Measurements from ENCODE around the gene DNAI4. TPM values are rescaled to one million over a fixed set of nuclear protein-coding genes. Genes with fewer than 3 reads are reported as not detected.
"Not testable (repeated sequence)": the region's sequence is repeated elsewhere in the genome, so short reads cannot be mapped to it uniquely, and the experiment has no call there.

The DNAI4 gene
- polyA plus RNA-seq, 1 donor = 3.6 TPM

DNA sequence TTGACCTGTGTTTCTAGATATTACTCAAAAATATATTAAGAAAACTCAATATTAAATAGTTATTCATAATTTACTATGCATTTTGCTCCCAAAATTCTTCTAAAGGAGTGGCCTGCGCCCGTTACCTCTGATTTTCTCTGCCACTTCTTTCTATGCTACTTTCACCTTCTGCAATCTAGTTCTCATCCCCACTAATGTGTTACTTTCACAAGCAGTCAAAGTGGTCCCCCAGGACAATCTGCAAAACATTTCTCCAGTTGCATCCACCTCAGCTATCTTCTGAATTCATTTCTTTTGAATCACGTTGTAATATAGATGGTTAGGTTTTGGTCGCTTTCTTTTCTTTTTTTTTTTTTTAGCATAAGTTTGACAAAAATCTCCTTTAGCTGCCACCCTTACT, 137.0 kb downstream of the DNAI4 start:
- no peaks in the 10 kb centered on the region for H3K27me3 ChIP-seq (ENCODE audit: control insufficient read depth, insufficient read depth, low read length)
- H3K4me3 ChIP-seq (ENCODE audit: low read length) = no peak overlapping the region
- no peak overlapping the region for H3K27ac ChIP-seq (ENCODE audit: low read length)
- H3K9me3 ChIP-seq (ENCODE audit: control insufficient read depth, low read depth, low read length) = no peaks in the 10 kb centered on the region
- H3K4me1 ChIP-seq (ENCODE audit: control insufficient read depth, insufficient read depth, low read length) = no peaks in the 10 kb centered on the region
- no peak for DNase-seq
- 89% methylated on average over 3 of the region's 4 CpGs for WGBS (ENCODE audit: insufficient coverage, low lambda C conversion rate)
- H3K36me3 ChIP-seq (ENCODE audit: control insufficient read depth, insufficient read depth, low read length) = no peaks in the 10 kb centered on the region

DNA sequence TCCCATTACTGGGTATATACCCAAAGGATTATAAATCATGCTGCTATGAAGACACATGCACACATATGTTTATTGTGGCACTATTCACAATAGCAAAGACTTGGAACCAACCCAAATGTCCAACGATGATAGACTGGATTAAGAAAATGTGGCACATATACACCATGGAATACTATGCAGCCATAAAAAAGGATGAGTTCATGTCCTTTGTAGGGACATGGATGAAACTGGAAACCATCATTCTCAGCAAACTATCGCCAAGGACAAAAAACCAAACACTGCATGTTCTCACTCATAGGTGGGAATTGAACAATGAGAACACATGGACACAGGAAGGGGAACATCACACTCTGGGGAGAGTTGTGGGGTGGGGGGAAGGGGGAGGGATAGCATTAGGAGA, 138.9 kb downstream of the DNAI4 start:
- H3K27me3 ChIP-seq (ENCODE audit: control insufficient read depth, insufficient read depth, low read length); H3K4me3 ChIP-seq (ENCODE audit: low read length); H3K9me3 ChIP-seq (ENCODE audit: control insufficient read depth, low read depth, low read length); H3K4me1 ChIP-seq (ENCODE audit: control insufficient read depth, insufficient read depth, low read length); H3K36me3 ChIP-seq (ENCODE audit: control insufficient read depth, insufficient read depth, low read length); H3K27ac ChIP-seq (ENCODE audit: low read length); DNase-seq: not testable (repeated sequence)
- no CpG with 5 or more reads among the region's 2 CpGs for whole genome bisulfite sequencing (ENCODE audit: insufficient coverage, low lambda C conversion rate)

DNA sequence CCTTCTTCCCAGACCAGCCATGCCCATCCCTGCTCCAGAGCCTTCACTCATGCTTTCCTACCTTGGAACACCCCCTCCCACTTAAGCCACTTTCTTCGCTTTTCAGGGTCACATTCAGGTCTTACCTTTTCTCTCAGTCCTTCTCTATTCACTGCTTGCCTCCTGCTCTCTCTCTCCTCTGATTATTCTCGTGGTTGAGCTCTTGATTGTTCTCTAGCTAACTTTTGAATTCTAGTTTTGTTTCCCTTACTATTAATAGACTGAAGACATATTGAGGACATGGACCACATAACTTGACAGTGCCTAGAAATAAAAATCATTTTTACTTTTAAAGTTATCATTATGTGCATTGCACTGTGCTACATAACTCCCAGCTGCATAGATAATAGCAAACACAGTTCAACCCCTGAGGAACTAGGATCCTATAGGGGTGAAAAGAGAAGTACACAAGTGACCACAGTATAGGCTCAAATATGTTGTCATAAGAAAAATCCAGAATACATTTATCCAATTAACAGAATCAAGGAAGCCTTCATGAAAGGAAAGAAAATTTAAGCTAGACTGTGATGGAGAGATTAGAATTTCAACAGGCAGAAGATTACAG, 145.1 kb downstream of the DNAI4 start:
- no peaks in the 10 kb centered on the region for H3K27me3 ChIP-seq (ENCODE audit: control insufficient read depth, insufficient read depth, low read length)
- H3K9me3 ChIP-seq (ENCODE audit: control insufficient read depth, low read depth, low read length) = no peaks in the 10 kb centered on the region
- no peak overlapping the region for H3K4me3 ChIP-seq (ENCODE audit: low read length)
- 100% methylated on average over 1 of the region's 2 CpGs for whole genome bisulfite sequencing (ENCODE audit: insufficient coverage, low lambda C conversion rate)
- DNase-seq = no peak
- no peaks in the 10 kb centered on the region for H3K36me3 ChIP-seq (ENCODE audit: control insufficient read depth, insufficient read depth, low read length)
- H3K27ac ChIP-seq (ENCODE audit: low read length) = no peak overlapping the region
- no peaks in the 10 kb centered on the region for H3K4me1 ChIP-seq (ENCODE audit: control insufficient read depth, insufficient read depth, low read length)

DNA sequence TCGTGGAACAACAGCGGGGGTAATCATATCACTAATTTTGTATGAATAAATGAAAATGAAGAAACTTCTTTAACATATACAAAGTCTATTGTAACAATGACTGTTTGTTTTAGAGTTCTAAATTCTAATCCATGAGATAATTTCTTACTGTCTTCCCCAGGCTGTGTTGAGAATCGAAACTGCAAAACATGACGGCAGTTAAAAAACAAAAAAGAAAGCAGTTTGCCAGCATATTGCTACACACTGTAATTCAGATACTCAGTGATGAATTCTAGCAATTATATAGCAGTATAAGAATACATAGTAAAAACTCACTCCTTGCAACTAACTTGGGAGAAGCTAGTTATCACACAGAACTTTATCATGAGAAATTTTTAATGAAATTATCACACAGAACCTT, 145.7 kb downstream of the DNAI4 start:
- DNase-seq = no peak
- H3K4me3 ChIP-seq (ENCODE audit: low read length) = no peak overlapping the region
- WGBS (ENCODE audit: insufficient coverage, low lambda C conversion rate) = 100% methylated on average over 1 of the region's 4 CpGs
- H3K9me3 ChIP-seq (ENCODE audit: control insufficient read depth, low read depth, low read length) = no peaks in the 10 kb centered on the region
- no peaks in the 10 kb centered on the region for H3K36me3 ChIP-seq (ENCODE audit: control insufficient read depth, insufficient read depth, low read length)
- H3K4me1 ChIP-seq (ENCODE audit: control insufficient read depth, insufficient read depth, low read length) = no peaks in the 10 kb centered on the region
- H3K27ac ChIP-seq (ENCODE audit: low read length) = no peak overlapping the region
- H3K27me3 ChIP-seq (ENCODE audit: control insufficient read depth, insufficient read depth, low read length) = no peaks in the 10 kb centered on the region

DNA sequence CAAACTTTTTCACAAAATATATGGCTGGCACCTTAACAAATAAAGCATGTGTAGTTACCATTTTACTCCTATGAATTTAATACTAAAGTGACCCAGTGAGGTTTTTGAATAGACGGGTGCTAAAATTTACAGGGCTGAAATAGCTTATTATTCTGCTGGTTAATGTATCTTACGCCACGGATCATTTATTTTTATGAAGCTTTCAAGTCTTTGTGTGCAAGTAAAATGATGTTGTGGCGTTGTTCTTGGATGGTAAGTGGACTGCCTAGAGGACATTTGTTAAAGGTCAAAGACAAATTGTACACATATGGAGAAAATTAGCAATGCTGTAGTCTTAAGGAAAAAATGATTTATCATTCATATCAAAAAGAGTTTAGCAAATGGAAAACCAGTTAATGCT, 146.4 kb downstream of the DNAI4 start:
- no peaks in the 10 kb centered on the region for H3K36me3 ChIP-seq (ENCODE audit: control insufficient read depth, insufficient read depth, low read length)
- H3K27me3 ChIP-seq (ENCODE audit: control insufficient read depth, insufficient read depth, low read length) = no peaks in the 10 kb centered on the region
- DNase-seq = no peak
- no peak overlapping the region for H3K27ac ChIP-seq (ENCODE audit: low read length)
- H3K4me3 ChIP-seq (ENCODE audit: low read length) = no peak overlapping the region
- WGBS (ENCODE audit: insufficient coverage, low lambda C conversion rate) = no CpG with 5 or more reads among the region's 4 CpGs
- H3K9me3 ChIP-seq (ENCODE audit: control insufficient read depth, low read depth, low read length) = no peaks in the 10 kb centered on the region
- no peaks in the 10 kb centered on the region for H3K4me1 ChIP-seq (ENCODE audit: control insufficient read depth, insufficient read depth, low read length)

DNA sequence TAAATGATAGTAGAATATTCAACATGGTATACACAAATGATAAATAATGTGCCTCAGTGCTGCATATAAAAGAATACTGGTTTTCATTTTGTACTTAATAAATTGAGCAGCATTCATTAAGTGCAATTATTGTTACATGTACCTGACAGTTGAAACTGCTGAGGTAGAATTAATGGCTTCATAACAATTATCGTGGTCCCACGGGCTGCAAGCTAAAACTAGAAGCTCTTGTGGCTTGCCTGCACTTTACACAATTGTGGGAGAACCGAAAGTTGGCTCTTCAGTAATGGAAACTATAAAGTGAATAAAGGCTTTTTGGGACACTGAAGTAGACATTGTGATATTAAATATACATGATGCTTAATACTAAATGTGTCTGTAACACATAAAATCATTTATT, 146.8 kb downstream of the DNAI4 start:
- Histone ChIP-seq H3K36me3 (ENCODE audit: control insufficient read depth, insufficient read depth, low read length) (no peaks in the 10 kb centered on the region), H3K4me1 (ENCODE audit: control insufficient read depth, insufficient read depth, low read length) (no peaks in the 10 kb centered on the region), H3K4me3 (ENCODE audit: low read length) (no peak overlapping the region), H3K27ac (ENCODE audit: low read length) (no peak overlapping the region), H3K27me3 (ENCODE audit: control insufficient read depth, insufficient read depth, low read length) (no peaks in the 10 kb centered on the region), H3K9me3 (ENCODE audit: control insufficient read depth, low read depth, low read length) (no peaks in the 10 kb centered on the region)
- 86% methylated on average over 1 of the region's 3 CpGs for WGBS (ENCODE audit: insufficient coverage, low lambda C conversion rate)
- no peak for DNase-seq

DNA sequence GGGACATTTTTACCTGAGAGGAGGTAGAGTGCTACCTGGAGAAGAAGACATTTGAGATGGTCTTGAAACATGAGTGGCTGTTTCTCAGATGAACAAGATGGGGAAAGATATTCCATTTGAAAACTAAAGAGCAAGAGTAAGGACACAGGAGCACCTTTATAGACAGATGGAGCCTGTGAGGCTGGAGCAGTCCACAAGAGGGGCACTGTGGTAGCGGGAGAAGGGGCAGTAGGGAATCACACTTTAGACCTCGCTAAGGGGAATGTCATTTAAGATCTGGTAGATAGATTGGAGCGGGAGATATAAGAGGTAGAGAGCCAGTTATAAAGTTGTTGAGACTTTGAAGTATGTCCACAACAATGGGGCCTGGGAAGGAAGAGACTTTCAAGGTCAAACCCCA, 149.0 kb downstream of the DNAI4 start:
- no peaks in the 10 kb centered on the region for H3K4me1 ChIP-seq (ENCODE audit: control insufficient read depth, insufficient read depth, low read length)
- no peak for DNase-seq
- WGBS (ENCODE audit: insufficient coverage, low lambda C conversion rate) = 73% methylated on average over 3 of the region's 3 CpGs
- H3K27ac ChIP-seq (ENCODE audit: low read length) = no peak overlapping the region
- H3K9me3 ChIP-seq (ENCODE audit: control insufficient read depth, low read depth, low read length) = no peaks in the 10 kb centered on the region
- no peak overlapping the region for H3K4me3 ChIP-seq (ENCODE audit: low read length)
- H3K36me3 ChIP-seq (ENCODE audit: control insufficient read depth, insufficient read depth, low read length) = no peaks in the 10 kb centered on the region
- no peaks in the 10 kb centered on the region for H3K27me3 ChIP-seq (ENCODE audit: control insufficient read depth, insufficient read depth, low read length)

DNA sequence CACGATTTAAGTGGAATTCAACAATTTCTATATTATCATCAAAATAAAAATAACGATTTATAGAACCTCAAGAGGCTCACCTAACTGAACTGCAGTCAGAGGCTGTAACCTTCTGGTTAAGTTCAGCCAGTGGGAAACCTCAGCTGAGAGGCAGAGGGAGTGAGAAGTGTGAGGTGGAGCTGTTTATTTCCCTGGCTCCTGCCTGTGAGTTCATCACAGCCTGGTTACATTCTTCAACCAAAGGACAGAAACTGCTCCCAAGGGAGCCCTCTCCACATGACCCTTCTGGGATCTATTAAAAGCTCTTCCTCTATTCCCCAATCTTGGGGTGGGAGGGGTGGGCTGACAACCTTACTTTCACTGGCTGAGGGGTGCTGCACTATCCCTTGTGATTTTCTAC, 150.2 kb downstream of the DNAI4 start:
- WGBS (ENCODE audit: insufficient coverage, low lambda C conversion rate) = no CpG with 5 or more reads among the region's 2 CpGs
- no peaks in the 10 kb centered on the region for H3K27me3 ChIP-seq (ENCODE audit: control insufficient read depth, insufficient read depth, low read length)
- H3K4me3 ChIP-seq (ENCODE audit: low read length) = no peak overlapping the region
- H3K27ac ChIP-seq (ENCODE audit: low read length) = no peak overlapping the region
- H3K36me3 ChIP-seq (ENCODE audit: control insufficient read depth, insufficient read depth, low read length) = no peaks in the 10 kb centered on the region
- H3K4me1 ChIP-seq (ENCODE audit: control insufficient read depth, insufficient read depth, low read length) = no peaks in the 10 kb centered on the region
- no peak for DNase-seq
- no peaks in the 10 kb centered on the region for H3K9me3 ChIP-seq (ENCODE audit: control insufficient read depth, low read depth, low read length)

DNA sequence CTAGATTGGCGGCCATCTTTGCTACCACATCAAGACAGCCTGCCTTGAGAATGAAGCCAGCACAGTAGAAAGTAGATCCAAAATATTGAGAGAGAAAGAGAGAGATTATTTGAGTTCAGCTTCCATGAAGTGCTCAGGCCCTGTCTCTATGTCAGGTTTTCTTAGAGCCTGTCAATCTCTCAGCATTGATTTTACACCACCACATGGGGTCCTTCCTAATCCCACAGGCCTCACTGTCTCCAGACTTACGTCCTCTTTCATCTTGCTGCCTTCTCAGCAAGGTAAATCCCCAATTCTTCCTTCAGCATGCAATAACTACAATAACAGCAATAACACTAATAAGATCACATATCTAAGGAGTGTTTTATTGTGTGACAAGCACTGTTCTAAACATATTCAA, 151.4 kb downstream of the DNAI4 start:
- 100% methylated on average over 1 of the region's 2 CpGs for WGBS (ENCODE audit: insufficient coverage, low lambda C conversion rate)
- Histone ChIP-seq H3K27me3 (ENCODE audit: control insufficient read depth, insufficient read depth, low read length) (no peaks in the 10 kb centered on the region), H3K4me3 (ENCODE audit: low read length) (no peak overlapping the region), H3K4me1 (ENCODE audit: control insufficient read depth, insufficient read depth, low read length) (no peaks in the 10 kb centered on the region), H3K9me3 (ENCODE audit: control insufficient read depth, low read depth, low read length) (no peaks in the 10 kb centered on the region), H3K27ac (ENCODE audit: low read length) (no peak overlapping the region), H3K36me3 (ENCODE audit: control insufficient read depth, insufficient read depth, low read length) (no peaks in the 10 kb centered on the region)
- no peak for DNase-seq

DNA sequence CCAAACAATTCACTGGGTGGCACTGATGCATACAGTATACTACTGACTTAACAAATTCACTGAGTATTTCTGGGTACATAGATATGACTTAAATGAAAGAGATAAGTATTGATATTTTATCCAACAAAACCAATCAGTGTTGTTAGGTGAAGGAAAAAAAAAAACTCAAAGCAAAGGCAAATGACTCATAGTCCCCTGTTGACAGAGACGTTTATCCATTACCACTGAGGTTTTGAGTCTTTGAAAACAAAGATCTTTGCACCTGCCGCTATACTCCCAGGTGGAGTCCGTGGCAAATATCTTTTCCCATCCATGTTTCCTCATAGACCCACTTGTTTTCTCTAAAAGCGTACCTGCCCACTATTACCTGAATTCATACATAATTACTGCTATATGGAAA, 154.0 kb downstream of the DNAI4 start:
- Histone ChIP-seq H3K9me3 (ENCODE audit: control insufficient read depth, low read depth, low read length) (no peaks in the 10 kb centered on the region), H3K4me3 (ENCODE audit: low read length) (no peak overlapping the region), H3K27ac (ENCODE audit: low read length) (no peak overlapping the region), H3K36me3 (ENCODE audit: control insufficient read depth, insufficient read depth, low read length) (no peaks in the 10 kb centered on the region), H3K4me1 (ENCODE audit: control insufficient read depth, insufficient read depth, low read length) (peaks cover 7% of the 10 kb centered on the region), H3K27me3 (ENCODE audit: control insufficient read depth, insufficient read depth, low read length) (no peaks in the 10 kb centered on the region)
- 40% methylated on average over 1 of the region's 4 CpGs for WGBS (ENCODE audit: insufficient coverage, low lambda C conversion rate)
- DNase-seq = no peak

DNA sequence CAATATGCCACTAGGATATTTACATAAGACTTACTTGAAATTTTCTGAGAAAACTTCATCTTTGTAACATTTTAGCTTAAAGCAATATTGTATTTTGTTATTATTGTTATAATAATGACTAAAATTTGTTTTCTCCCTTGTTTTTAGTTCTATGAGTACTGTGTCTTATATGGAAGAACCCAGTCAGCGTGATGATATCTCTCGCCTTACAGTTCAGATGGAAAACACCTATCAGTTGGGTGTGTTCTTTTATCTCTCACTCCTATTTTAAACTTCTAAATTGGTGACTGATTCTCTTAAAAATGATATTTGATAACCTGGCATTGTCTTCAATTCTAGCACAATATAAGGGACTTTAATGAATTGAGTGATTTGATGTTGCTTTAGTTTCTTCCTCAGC, 154.4 kb downstream of the DNAI4 start:
- Histone ChIP-seq H3K36me3 (ENCODE audit: control insufficient read depth, insufficient read depth, low read length) (no peaks in the 10 kb centered on the region), H3K27me3 (ENCODE audit: control insufficient read depth, insufficient read depth, low read length) (no peaks in the 10 kb centered on the region), H3K4me1 (ENCODE audit: control insufficient read depth, insufficient read depth, low read length) (peaks cover 7% of the 10 kb centered on the region), H3K9me3 (ENCODE audit: control insufficient read depth, low read depth, low read length) (no peaks in the 10 kb centered on the region), H3K27ac (ENCODE audit: low read length) (no peak overlapping the region), H3K4me3 (ENCODE audit: low read length) (no peak overlapping the region)
- DNase-seq = no peak
- 69% methylated on average over 2 of the region's 2 CpGs for WGBS (ENCODE audit: insufficient coverage, low lambda C conversion rate)
